Measurements from ENCODE around the gene CD300E. TPM values are rescaled to one million over a fixed set of nuclear protein-coding genes. Genes with fewer than 3 reads are reported as not detected.
"Not testable (repeated sequence)": the region's sequence is repeated elsewhere in the genome, so short reads cannot be mapped to it uniquely, and the experiment has no call there.

Gene CD300E
- total RNA-seq, 4 donors from 2014 or later = 0.37 to 0.45 TPM; not detected in 2

- 80 to 81% methylated on average over 2 of the region's 2 CpGs for WGBS, 2 donors
- no peak for TF ChIP-seq CTCF (IDR thresholded peaks at IDR 0.05)
- no peak for TF ChIP-seq POLR2A (IDR thresholded peaks at IDR 0.05)
- intact Hi-C loops (cut with DNase I; ENCODE audit: low total_unique reads) = no loop called here
These were observed 18.4 kb upstream of the CD300E start for GRCh38 chr17:74641958-74642298.

GRCh38 chr17:74641224-74641957 lies 17.9 kb upstream of the CD300E start:
- WGBS, 2 donors = 68 to 81% methylated on average over 6 of the region's 6 CpGs
- H3K4me3 ChIP-seq (ENCODE audit: low read depth, poor library complexity, severe bottlenecking) = no peak overlapping the region
- TF ChIP-seq CTCF (IDR thresholded peaks at IDR 0.05) (no peak), POLR2A (IDR thresholded peaks at IDR 0.05) (no peak)
- intact Hi-C loops (cut with DNase I; ENCODE audit: low total_unique reads) = no loop called here
- DNase-seq (ENCODE audit: low spot score in 2 of 2) = no peak

More at GRCh38 chr17:74641958-74642298, 18.4 kb upstream of the CD300E start:
- no peak overlapping the region for H3K4me3 ChIP-seq (ENCODE audit: low read depth, poor library complexity, severe bottlenecking)
- DNase-seq (ENCODE audit: low spot score in 2 of 2) = no peak

GRCh38 chr17:74639704-74640151 lies 16.2 kb upstream of the CD300E start:
- no peak overlapping the region for H3K4me3 ChIP-seq (ENCODE audit: low read depth, poor library complexity, severe bottlenecking)
- DNase-seq (ENCODE audit: low spot score in 2 of 2) = no peak
- TF ChIP-seq CTCF (IDR thresholded peaks at IDR 0.05) (no peak), POLR2A (IDR thresholded peaks at IDR 0.05) (no peak)
- 63 to 69% methylated on average over 10 of the region's 10 CpGs for WGBS, 2 donors
- intact Hi-C loops (cut with DNase I; ENCODE audit: low total_unique reads) = no loop called here

GRCh38 chr17:74637926-74638325 lies 14.4 kb upstream of the CD300E start:
- H3K4me3 ChIP-seq (ENCODE audit: low read depth, poor library complexity, severe bottlenecking) = no peak overlapping the region
- 61 to 72% methylated on average over 2 of the region's 2 CpGs for WGBS, 2 donors
- no peak for DNase-seq (ENCODE audit: low spot score in 2 of 2)
- no peak for TF ChIP-seq CTCF (IDR thresholded peaks at IDR 0.05)
- no peak for TF ChIP-seq POLR2A (IDR thresholded peaks at IDR 0.05)
- intact Hi-C loops (cut with DNase I; ENCODE audit: low total_unique reads) = no loop called here

- 68 to 71% methylated on average over 11 of the region's 11 CpGs for WGBS, 2 donors
- intact Hi-C loops (cut with DNase I; ENCODE audit: low total_unique reads) = no loop called here
- DNase-seq (ENCODE audit: low spot score in 2 of 2) = no peak
- no peak overlapping the region for H3K4me3 ChIP-seq (ENCODE audit: low read depth, poor library complexity, severe bottlenecking)
- TF ChIP-seq POLR2A (IDR thresholded peaks at IDR 0.05) (no peak), CTCF (IDR thresholded peaks at IDR 0.05) (no peak)
These were observed 13.7 kb upstream of the CD300E start for GRCh38 chr17:74637265-74637664.

GRCh38 chr17:74636541-74637085 lies 13.1 kb upstream of the CD300E start:
- H3K4me3 ChIP-seq (ENCODE audit: low read depth, poor library complexity, severe bottlenecking); intact Hi-C loops (cut with DNase I; ENCODE audit: low total_unique reads); DNase-seq (ENCODE audit: low spot score in 2 of 2): not testable (repeated sequence)
- WGBS, 2 donors = 54 to 70% methylated on average over 10 of the region's 10 CpGs

Data from lower leg skin (tissue), 4 donors.